Liver (tissue), 3 donors: ENCODE results near the gene UGT1A6.

Source experiments
- CTCF ChIP-seq: fragments of 150-350 bp; IDR thresholded peaks from 2 replicates; pipeline ENCODE4 v1.5.1; 2017; ENCODE audit warnings: improper control_type of control experiment, low read depth, low read length; ENCODE audit not compliant: missing input control
- EGR1 ChIP-seq, 2 donors: IDR thresholded peaks; 2 replicates each; pipeline ENCODE4 v1.6.1; 2016 to 2018; ENCODE audit warnings: antibody characterized with exemption in 2 of 2, low read depth in 2 of 2
- FOXA1 ChIP-seq: IDR thresholded peaks from 2 replicates; pipeline ENCODE4 v1.6.1; 2016; ENCODE audit warnings: antibody characterized with exemption
- GABPA ChIP-seq, 2 donors: IDR thresholded peaks in 1 of 2; conservative IDR thresholded peaks in 1 of 2; 2 replicates each; pipeline ENCODE4 v1.6.1; 2016; ENCODE audit warnings: antibody characterized with exemption in 2 of 2, mild to moderate bottlenecking in 1 of 2, moderate library complexity in 1 of 2
- JUND ChIP-seq, 2 donors: IDR thresholded peaks; 2 replicates each; pipeline ENCODE4 v1.6.1; 2016; ENCODE audit warnings: antibody characterized with exemption in 2 of 2
- NR2F2 ChIP-seq: IDR thresholded peaks from 2 replicates; pipeline ENCODE4 v1.6.1; 2016; ENCODE audit warnings: antibody characterized with exemption
- REST ChIP-seq: IDR thresholded peaks from 2 replicates; pipeline ENCODE4 v1.6.1; 2016; ENCODE audit warnings: antibody characterized with exemption, mild to moderate bottlenecking
- TAF1 ChIP-seq: conservative IDR thresholded peaks from 2 replicates; pipeline ENCODE4 v1.6.1; 2016; ENCODE audit warnings: antibody characterized with exemption, mild to moderate bottlenecking
- TF ChIP-seq, protein P1 (sequence below): IDR thresholded peaks from 2 replicates; pipeline ENCODE4 v1.6.1; 2016; ENCODE audit warnings: antibody characterized with exemption
- donor health status: healthy.
- donor health status: healthy.

DNA sequence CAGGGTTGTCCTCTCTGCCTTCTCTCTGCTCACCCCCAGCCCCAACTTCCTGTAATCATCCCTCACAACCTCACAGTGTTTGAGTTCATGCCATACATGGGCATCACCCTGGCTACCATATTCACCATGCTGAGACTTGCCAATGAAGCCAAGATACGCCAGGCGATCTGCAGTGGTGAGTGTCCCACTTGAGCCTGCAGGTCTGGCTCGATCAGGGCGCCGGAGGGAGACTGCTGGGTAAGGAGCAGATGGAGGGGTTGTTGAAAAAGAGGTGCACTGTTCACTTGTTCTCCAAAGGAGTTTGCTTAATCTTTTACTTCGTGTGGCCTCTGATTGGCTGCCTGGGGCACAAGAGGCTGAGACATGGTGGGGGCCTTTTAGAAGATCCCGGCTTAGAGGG is 100.0 kb downstream of the UGT1A6 start:
- no peak for TF ChIP-seq CTCF
- TF ChIP-seq TAF1 = no peak
- no peak for TF ChIP-seq REST
- no peak for TF ChIP-seq EGR1 (IDR thresholded peaks at IDR 0.05; ENCODE audit: low read depth in 2 of 2)
- TF ChIP-seq, protein P1, sequence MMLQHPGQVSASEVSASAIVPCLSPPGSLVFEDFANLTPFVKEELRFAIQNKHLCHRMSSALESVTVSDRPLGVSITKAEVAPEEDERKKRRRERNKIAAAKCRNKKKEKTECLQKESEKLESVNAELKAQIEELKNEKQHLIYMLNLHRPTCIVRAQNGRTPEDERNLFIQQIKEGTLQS = no peak
- no peak for TF ChIP-seq NR2F2
- TF ChIP-seq FOXA1 = no peak
- TF ChIP-seq GABPA (IDR thresholded peaks at IDR 0.05 in 1 of 2, conservative IDR thresholded peaks at IDR 0.05 in 1 of 2) = no peak
- no peak for TF ChIP-seq JUND (IDR thresholded peaks at IDR 0.05)
